SK-N-SH treated with all-trans-retinoic acid at 6 μM for 48 hours (cell line): Measurements from ENCODE around the gene CCDC187.

Experiments used
- BACH2 ChIP-seq: fragments of 250-450 bp; sonication (Bioruptor Pico); IDR thresholded peaks from 2 replicates; pipeline ENCODE4 v1.9.0; 2021; ENCODE audit warnings: mild to moderate bottlenecking, borderline replicate concordance
- CSDC2 ChIP-seq: fragments of 250-450 bp; sonication (Bioruptor Pico); IDR thresholded peaks from 2 replicates; pipeline ENCODE4 v1.5.0; 2020; ENCODE audit warnings: mild to moderate bottlenecking, moderate library complexity
- PATZ1 ChIP-seq: fragments of 250-450 bp; sonication (Bioruptor Pico); IDR thresholded peaks from 2 replicates; pipeline ENCODE4 v1.8.0; 2020; ENCODE audit warnings: mild to moderate bottlenecking, moderate library complexity, borderline replicate concordance
- PPARA ChIP-seq: fragments of 250-450 bp; sonication (Bioruptor Pico); IDR thresholded peaks from 2 replicates; pipeline ENCODE4 v1.5.0; 2020; ENCODE audit warnings: mild to moderate bottlenecking, borderline replicate concordance
- TOX ChIP-seq: fragments of 250-450 bp; sonication (Bioruptor Pico); IDR thresholded peaks from 2 replicates; pipeline ENCODE4 v1.8.0; 2021; ENCODE audit warnings: mild to moderate bottlenecking, moderate library complexity, borderline replicate concordance
- ZFP3 ChIP-seq: fragments of 250-450 bp; sonication (Bioruptor Pico); IDR thresholded peaks from 2 replicates; pipeline ENCODE4 v1.5.0; 2020; ENCODE audit warnings: mild to moderate bottlenecking, moderate library complexity
- ZFP30 ChIP-seq: fragments of 450-650 bp; formaldehyde crosslinking; IDR thresholded peaks from 2 replicates; pipeline ENCODE4 v1.5.0; 2022; ENCODE audit warnings: mild to moderate bottlenecking, moderate library complexity
- ZNF565 ChIP-seq: fragments of 450-650 bp; formaldehyde crosslinking; conservative IDR thresholded peaks from 2 replicates; pipeline ENCODE4 v1.5.0; 2020; ENCODE audit warnings: low read depth, mild to moderate bottlenecking, moderate library complexity
- ZNF8 ChIP-seq: fragments of 450-650 bp; formaldehyde crosslinking; IDR thresholded peaks from 2 replicates; pipeline ENCODE4 v1.5.0; 2020; ENCODE audit warnings: mild to moderate bottlenecking, moderate library complexity
- TF ChIP-seq, protein P1 (sequence below): fragments of 250-450 bp; sonication (Bioruptor Pico); IDR thresholded peaks from 2 replicates; pipeline ENCODE4 v1.5.0; 2020; ENCODE audit warnings: mild to moderate bottlenecking, moderate library complexity
- TF ChIP-seq, protein P2 (sequence below): fragments of 250-450 bp; sonication (Bioruptor Pico); IDR thresholded peaks from 2 replicates; pipeline ENCODE4 v1.5.1; 2020; ENCODE audit warnings: low read depth, mild to moderate bottlenecking, moderate library complexity

- TF ChIP-seq ZNF565 (CRISPR knock-in tag) (no peak), CSDC2 (CRISPR knock-in tag) (no peak), PATZ1 (CRISPR knock-in tag) (no peak), PPARA (CRISPR knock-in tag) (no peak), ZFP30 (CRISPR knock-in tag) (no peak), TOX (CRISPR knock-in tag) (no peak), ZNF8 (no peak), ZFP3 (CRISPR knock-in tag) (no peak), BACH2 (CRISPR knock-in tag) (no peak)
- TF ChIP-seq, protein P1, sequence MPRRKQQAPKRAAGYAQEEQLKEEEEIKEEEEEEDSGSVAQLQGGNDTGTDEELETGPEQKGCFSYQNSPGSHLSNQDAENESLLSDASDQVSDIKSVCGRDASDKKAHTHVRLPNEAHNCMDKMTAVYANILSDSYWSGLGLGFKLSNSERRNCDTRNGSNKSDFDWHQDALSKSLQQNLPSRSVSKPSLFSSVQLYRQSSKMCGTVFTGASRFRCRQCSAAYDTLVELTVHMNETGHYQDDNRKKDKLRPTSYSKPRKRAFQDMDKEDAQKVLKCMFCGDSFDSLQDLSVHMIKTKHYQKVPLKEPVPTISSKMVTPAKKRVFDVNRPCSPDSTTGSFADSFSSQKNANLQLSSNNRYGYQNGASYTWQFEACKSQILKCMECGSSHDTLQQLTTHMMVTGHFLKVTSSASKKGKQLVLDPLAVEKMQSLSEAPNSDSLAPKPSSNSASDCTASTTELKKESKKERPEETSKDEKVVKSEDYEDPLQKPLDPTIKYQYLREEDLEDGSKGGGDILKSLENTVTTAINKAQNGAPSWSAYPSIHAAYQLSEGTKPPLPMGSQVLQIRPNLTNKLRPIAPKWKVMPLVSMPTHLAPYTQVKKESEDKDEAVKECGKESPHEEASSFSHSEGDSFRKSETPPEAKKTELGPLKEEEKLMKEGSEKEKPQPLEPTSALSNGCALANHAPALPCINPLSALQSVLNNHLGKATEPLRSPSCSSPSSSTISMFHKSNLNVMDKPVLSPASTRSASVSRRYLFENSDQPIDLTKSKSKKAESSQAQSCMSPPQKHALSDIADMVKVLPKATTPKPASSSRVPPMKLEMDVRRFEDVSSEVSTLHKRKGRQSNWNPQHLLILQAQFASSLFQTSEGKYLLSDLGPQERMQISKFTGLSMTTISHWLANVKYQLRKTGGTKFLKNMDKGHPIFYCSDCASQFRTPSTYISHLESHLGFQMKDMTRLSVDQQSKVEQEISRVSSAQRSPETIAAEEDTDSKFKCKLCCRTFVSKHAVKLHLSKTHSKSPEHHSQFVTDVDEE: no peak
- TF ChIP-seq, protein P2, sequence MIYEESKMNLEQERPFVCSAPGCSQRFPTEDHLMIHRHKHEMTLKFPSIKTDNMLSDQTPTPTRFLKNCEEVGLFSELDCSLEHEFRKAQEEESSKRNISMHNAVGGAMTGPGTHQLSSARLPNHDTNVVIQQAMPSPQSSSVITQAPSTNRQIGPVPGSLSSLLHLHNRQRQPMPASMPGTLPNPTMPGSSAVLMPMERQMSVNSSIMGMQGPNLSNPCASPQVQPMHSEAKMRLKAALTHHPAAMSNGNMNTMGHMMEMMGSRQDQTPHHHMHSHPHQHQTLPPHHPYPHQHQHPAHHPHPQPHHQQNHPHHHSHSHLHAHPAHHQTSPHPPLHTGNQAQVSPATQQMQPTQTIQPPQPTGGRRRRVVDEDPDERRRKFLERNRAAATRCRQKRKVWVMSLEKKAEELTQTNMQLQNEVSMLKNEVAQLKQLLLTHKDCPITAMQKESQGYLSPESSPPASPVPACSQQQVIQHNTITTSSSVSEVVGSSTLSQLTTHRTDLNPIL (CRISPR knock-in tag): no peak
Measured at GRCh38 chr9:136314056-136314416, 10.1 kb upstream of the CCDC187 start.
